PC-9 (cell line): ENCODE measurements around the gene ZNF653.
"Not testable (repeated sequence)": the region's sequence is repeated elsewhere in the genome, so short reads cannot be mapped to it uniquely, and the experiment has no call there.

Experiments
- EZH2 ChIP-seq: fragments of 200-600 bp; sonication (generic); IDR thresholded peaks from 2 replicates; pipeline ENCODE4 v1.8.0; 2017; ENCODE audit warnings: antibody characterized with exemption, low read depth
- TF ChIP-seq, protein P1 (sequence below): fragments of 200-600 bp; sonication (generic); conservative IDR thresholded peaks from 2 replicates; pipeline ENCODE4 v1.6.1; 2017; ENCODE audit warnings: mixed run types, antibody characterized with exemption, mild to moderate bottlenecking, moderate library complexity

DNA sequence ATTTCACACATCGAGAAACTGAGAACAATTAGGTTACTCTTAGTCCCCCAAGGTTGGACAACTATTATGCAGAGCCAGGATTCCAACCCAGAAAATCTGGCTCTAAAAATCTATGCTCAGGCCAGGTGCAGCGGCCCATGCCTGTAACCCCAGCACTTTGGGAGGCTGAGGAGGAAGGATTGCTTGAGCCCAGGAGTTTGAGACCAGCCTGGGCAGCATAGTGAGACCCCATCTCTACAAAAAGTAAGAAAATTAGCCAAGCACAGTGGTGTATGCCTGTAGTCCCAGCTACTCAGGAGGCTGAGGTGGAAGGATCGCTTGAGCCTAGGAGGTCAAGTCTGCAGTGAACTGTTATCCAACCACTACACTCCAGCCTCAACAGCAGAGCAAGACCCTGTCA is 72.1 kb downstream of the ZNF653 start:
- TF ChIP-seq, protein P1, sequence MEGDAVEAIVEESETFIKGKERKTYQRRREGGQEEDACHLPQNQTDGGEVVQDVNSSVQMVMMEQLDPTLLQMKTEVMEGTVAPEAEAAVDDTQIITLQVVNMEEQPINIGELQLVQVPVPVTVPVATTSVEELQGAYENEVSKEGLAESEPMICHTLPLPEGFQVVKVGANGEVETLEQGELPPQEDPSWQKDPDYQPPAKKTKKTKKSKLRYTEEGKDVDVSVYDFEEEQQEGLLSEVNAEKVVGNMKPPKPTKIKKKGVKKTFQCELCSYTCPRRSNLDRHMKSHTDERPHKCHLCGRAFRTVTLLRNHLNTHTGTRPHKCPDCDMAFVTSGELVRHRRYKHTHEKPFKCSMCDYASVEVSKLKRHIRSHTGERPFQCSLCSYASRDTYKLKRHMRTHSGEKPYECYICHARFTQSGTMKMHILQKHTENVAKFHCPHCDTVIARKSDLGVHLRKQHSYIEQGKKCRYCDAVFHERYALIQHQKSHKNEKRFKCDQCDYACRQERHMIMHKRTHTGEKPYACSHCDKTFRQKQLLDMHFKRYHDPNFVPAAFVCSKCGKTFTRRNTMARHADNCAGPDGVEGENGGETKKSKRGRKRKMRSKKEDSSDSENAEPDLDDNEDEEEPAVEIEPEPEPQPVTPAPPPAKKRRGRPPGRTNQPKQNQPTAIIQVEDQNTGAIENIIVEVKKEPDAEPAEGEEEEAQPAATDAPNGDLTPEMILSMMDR, result not testable (repeated sequence)
- TF ChIP-seq EZH2, result not testable (repeated sequence)
